ENCODE data around the gene NKX3-2.

Gene NKX3-2

DNA sequence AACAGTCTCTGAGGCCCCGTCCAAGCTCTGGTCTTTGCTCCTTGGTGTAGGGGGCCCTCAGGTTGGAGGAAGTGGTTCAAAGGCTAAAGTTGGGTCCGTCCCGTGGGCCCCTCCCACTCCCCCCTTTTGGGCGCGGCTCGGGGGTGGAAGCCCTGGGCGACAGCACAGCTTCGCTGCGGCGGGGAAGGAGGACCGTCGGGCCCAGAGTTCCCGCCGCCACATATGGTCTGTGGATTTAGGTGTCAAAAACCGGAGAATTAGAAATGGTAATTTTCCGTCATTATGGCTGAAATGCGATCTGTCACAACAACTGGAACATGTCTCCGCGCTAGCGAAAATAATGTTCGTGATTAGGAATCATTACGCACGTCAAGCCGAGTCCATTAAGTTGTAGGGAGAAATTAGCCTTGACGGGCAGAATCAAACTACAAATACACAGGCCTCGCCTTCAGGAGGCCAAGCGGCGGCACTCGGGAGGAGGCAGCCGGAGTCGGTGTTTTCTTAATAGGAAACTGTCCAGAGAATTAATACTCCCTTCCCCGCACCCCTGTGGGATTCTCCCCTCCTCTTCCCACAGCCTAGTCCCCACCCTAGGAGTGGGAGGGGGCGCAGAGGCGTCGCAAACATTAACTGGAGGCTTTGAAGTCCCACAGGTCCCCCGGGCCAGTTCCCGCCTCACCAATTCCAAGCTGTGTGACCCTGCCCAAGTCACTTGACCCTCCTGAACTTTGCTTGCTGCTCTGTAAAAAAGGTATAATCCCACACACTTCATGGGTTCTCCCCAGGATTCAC lies 15.0 kb downstream of the NKX3-2 start:
- H3K27ac Mint-ChIP-seq, result no peak overlapping the region
- H3K27me3 Mint-ChIP-seq, result peaks cover 98% of the 10 kb centered on the region
- H3K9me3 Mint-ChIP-seq, result no peaks in the 10 kb centered on the region
- H3K4me1 Mint-ChIP-seq (ENCODE audit: low read depth), result peaks cover 37% of the 10 kb centered on the region
- DNase-seq, result no peak
- H3K4me3 Mint-ChIP-seq, result no peak overlapping the region
- H3K36me3 Mint-ChIP-seq (ENCODE audit: low read depth), result no peaks in the 10 kb centered on the region

- Mint-ChIP-seq H3K36me3 (ENCODE audit: low read depth) (no peaks in the 10 kb centered on the region), H3K4me3 (peak overlapping the region; percentile 1), H3K27me3 (peaks cover 98% of the 10 kb centered on the region), H3K9me3 (no peaks in the 10 kb centered on the region), H3K4me1 (ENCODE audit: low read depth) (peaks cover 35% of the 10 kb centered on the region), H3K27ac (no peak overlapping the region)
- no peak for DNase-seq
These were observed 15.5 kb downstream of the NKX3-2 start for GRCh38 chr4:13528821-13529127.

GRCh38 chr4:13527981-13528820 lies 16.1 kb downstream of the NKX3-2 start:
- H3K27me3 Mint-ChIP-seq, result peaks cover 97% of the 10 kb centered on the region
- no peak overlapping the region for H3K27ac Mint-ChIP-seq
- H3K36me3 Mint-ChIP-seq (ENCODE audit: low read depth), result no peaks in the 10 kb centered on the region
- H3K4me3 Mint-ChIP-seq, result peak overlapping the region; percentile 1
- DNase-seq, result no peak
- H3K4me1 Mint-ChIP-seq (ENCODE audit: low read depth), result peaks cover 37% of the 10 kb centered on the region
- H3K9me3 Mint-ChIP-seq, result no peaks in the 10 kb centered on the region

GRCh38 chr4:13527192-13527980 lies 16.9 kb downstream of the NKX3-2 start:
- no peak for DNase-seq
- Mint-ChIP-seq H3K27me3 (peaks cover 97% of the 10 kb centered on the region), H3K4me1 (ENCODE audit: low read depth) (peaks cover 45% of the 10 kb centered on the region), H3K4me3 (no peak overlapping the region), H3K9me3 (no peaks in the 10 kb centered on the region), H3K27ac (no peak overlapping the region), H3K36me3 (ENCODE audit: low read depth) (no peaks in the 10 kb centered on the region)

GRCh38 chr4:13526658-13527057 lies 17.6 kb downstream of the NKX3-2 start:
- no peak for DNase-seq
- Mint-ChIP-seq H3K4me3 (no peak overlapping the region), H3K4me1 (ENCODE audit: low read depth) (peaks cover 47% of the 10 kb centered on the region), H3K27ac (no peak overlapping the region), H3K27me3 (peaks cover 99% of the 10 kb centered on the region), H3K36me3 (ENCODE audit: low read depth) (no peaks in the 10 kb centered on the region), H3K9me3 (no peaks in the 10 kb centered on the region)

GRCh38 chr4:13525606-13526281 lies 18.6 kb downstream of the NKX3-2 start:
- H3K27ac Mint-ChIP-seq, result no peak overlapping the region
- H3K27me3 Mint-ChIP-seq, result peaks cover 96% of the 10 kb centered on the region
- H3K4me1 Mint-ChIP-seq (ENCODE audit: low read depth), result peaks cover 41% of the 10 kb centered on the region
- H3K36me3 Mint-ChIP-seq (ENCODE audit: low read depth), result no peaks in the 10 kb centered on the region
- DNase-seq, result no peak
- H3K9me3 Mint-ChIP-seq, result no peaks in the 10 kb centered on the region
- H3K4me3 Mint-ChIP-seq, result no peak overlapping the region

DNA sequence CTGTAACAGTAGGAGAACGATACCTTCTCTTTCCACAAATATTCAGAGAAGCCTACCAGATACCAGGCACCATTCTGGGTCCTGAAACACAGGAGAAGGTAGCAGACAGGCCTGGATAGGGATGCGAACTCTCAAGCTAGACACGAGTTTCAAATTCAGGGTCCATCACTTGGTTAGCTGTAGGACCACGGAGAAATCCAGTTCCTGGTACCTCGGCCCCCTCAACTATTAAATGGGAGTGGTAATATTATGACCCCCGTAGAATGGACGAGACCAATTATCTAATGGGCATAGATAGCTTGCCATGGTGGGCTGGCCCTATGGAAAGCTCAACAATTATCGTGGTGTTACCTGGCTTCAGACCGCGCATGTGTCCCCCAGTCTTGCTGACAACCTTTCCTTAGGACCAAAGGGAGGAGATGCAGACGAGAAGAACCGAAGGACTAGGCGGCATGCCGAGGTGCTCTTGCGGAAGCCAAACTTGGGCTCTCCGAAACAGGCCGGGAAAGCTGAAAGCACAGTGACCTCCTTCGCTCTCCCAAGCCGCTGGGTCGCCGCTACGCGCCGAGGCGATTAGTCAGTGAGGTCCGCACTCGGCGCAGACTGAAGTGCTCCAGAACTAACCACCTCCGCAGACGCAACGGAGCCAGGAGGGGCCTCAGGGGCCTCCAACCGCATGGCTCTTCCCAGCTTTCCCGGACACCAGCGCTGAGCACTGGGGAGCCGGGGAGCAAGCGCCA lies 19.6 kb downstream of the NKX3-2 start:
- DNase-seq, result no peak
- no peak overlapping the region for H3K4me3 Mint-ChIP-seq
- no peaks in the 10 kb centered on the region for H3K9me3 Mint-ChIP-seq
- H3K27me3 Mint-ChIP-seq, result peaks cover 93% of the 10 kb centered on the region
- peaks cover 40% of the 10 kb centered on the region for H3K4me1 Mint-ChIP-seq (ENCODE audit: low read depth)
- no peak overlapping the region for H3K27ac Mint-ChIP-seq
- no peaks in the 10 kb centered on the region for H3K36me3 Mint-ChIP-seq (ENCODE audit: low read depth)

DNA sequence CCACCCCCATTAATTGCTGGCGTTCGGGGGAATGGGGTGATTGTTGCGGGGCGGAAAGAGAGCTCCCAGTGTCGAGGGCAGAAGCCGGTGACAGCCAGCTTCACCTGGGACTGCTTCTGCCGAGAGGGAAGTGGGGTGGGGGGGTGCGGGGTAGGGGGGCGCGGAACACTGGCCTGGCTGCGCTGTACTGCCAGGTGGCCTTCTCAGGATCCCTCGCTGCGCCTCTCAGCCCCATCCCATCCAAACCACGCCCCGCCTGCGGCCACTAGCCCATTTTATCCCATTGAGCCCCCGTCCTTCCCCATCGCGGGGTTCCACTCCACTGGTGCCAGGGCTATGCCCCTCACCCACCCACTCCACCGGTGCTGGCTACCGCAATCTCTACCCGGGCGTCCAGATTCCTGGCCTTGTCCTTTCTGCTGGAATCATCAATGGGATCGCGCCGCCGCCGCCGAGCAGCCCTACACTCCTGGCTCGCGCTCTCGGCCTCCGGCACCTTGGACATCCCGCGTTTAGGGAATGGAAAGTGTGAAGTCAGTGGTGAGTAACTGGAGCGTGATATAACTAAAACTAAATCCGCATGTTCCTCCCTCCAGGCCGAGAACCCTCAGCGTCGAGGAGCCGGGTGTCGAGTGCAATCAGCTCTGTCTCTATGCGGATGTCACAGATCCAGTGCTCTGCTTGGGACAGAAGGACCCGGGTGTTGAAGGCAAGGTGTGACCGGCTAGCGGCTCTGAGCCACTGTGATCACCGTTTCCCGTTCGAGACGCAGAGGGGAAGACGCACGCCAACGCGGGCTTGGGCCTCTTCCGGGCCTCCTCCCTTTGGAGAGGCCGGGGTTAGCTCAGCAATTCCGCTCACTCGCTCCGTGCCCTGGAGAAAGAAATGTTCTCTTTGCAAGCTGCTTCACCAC lies 20.5 kb downstream of the NKX3-2 start:
- DNase-seq, result no peak
- Mint-ChIP-seq H3K4me3 (no peak overlapping the region), H3K27ac (no peak overlapping the region), H3K4me1 (ENCODE audit: low read depth) (peaks cover 32% of the 10 kb centered on the region), H3K36me3 (ENCODE audit: low read depth) (no peaks in the 10 kb centered on the region), H3K27me3 (peaks cover 90% of the 10 kb centered on the region), H3K9me3 (no peaks in the 10 kb centered on the region)

DNA sequence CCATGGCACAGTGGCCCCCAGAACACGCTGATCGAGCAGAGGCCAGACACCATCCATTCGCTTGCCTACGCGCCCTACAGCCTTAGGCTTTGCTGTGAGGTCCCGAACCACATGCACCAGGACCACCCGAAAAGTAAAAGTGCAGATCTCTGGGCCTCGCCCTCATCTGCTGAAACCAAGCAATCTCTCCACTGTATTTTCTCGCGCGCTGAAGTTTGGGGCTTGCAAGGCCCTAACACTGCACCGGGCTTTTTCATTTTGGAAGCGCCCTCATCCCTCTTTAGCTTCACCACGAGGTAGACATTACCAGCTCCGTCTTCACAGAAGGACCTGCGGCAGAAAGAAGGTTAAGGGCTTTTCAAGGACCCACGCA lies 21.2 kb downstream of the NKX3-2 start:
- DNase-seq, result peak; percentile 32
- H3K4me3 Mint-ChIP-seq, result no peak overlapping the region
- H3K36me3 Mint-ChIP-seq (ENCODE audit: low read depth), result no peaks in the 10 kb centered on the region
- H3K27me3 Mint-ChIP-seq, result peaks cover 84% of the 10 kb centered on the region
- no peaks in the 10 kb centered on the region for H3K9me3 Mint-ChIP-seq
- H3K27ac Mint-ChIP-seq, result no peak overlapping the region
- H3K4me1 Mint-ChIP-seq (ENCODE audit: low read depth), result peaks cover 24% of the 10 kb centered on the region

- no peaks in the 10 kb centered on the region for H3K9me3 Mint-ChIP-seq
- peaks cover 78% of the 10 kb centered on the region for H3K27me3 Mint-ChIP-seq
- peak; percentile 43 for DNase-seq
- no peak overlapping the region for H3K27ac Mint-ChIP-seq
- H3K4me3 Mint-ChIP-seq, result peak overlapping the region; percentile 18
- no peaks in the 10 kb centered on the region for H3K36me3 Mint-ChIP-seq (ENCODE audit: low read depth)
- H3K4me1 Mint-ChIP-seq (ENCODE audit: low read depth), result peaks cover 19% of the 10 kb centered on the region
These were observed 21.8 kb downstream of the NKX3-2 start for GRCh38 chr4:13522282-13523104.

DNA sequence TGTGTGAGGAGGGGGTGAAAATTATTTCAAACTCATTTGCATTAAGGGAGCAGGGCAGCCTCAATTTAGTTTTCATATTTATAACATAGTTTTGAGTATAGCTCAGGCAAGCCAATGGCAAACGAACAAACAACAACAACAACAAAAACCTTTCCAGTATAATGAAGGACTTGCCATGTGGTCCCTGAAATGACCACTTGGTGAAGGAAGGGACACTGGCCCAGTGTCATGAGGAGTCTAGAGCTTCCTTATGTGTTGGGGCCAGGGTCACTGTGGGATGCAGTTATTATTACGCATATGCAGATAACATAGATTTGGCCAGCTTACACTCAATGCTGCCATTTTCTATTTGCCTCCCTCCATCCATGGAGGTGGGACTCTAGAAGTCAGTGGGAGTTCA lies 23.3 kb downstream of the NKX3-2 start:
- no peak for DNase-seq
- H3K36me3 Mint-ChIP-seq (ENCODE audit: low read depth), result no peaks in the 10 kb centered on the region
- peaks cover 74% of the 10 kb centered on the region for H3K27me3 Mint-ChIP-seq
- H3K4me3 Mint-ChIP-seq, result no peak overlapping the region
- H3K27ac Mint-ChIP-seq, result no peak overlapping the region
- no peaks in the 10 kb centered on the region for H3K9me3 Mint-ChIP-seq
- H3K4me1 Mint-ChIP-seq (ENCODE audit: low read depth), result peaks cover 14% of the 10 kb centered on the region

- H3K4me1 Mint-ChIP-seq (ENCODE audit: low read depth), result no peaks in the 10 kb centered on the region
- H3K9me3 Mint-ChIP-seq, result no peaks in the 10 kb centered on the region
- no peaks in the 10 kb centered on the region for H3K36me3 Mint-ChIP-seq (ENCODE audit: low read depth)
- H3K27ac Mint-ChIP-seq, result no peak overlapping the region
- H3K4me3 Mint-ChIP-seq, result no peak overlapping the region
- H3K27me3 Mint-ChIP-seq, result peaks cover 62% of the 10 kb centered on the region
- DNase-seq, result no peak
These were observed 27.9 kb downstream of the NKX3-2 start for GRCh38 chr4:13516315-13516860.
